GM18502 (cell line): Measurements from ENCODE around the gene SIX2.
"Not testable (repeated sequence)": the region's sequence is repeated elsewhere in the genome, so short reads cannot be mapped to it uniquely, and the experiment has no call there.

Experiments
- ATAC-seq: cut with Tn5 transposase; IDR thresholded peaks from one replicate; pipeline ENCODE4 v1.9.1; 2021; ENCODE audit warnings: mild to moderate bottlenecking; ENCODE audit not compliant: unreplicated experiment, poor library complexity

The SIX2 gene

GRCh38 chr2:45009303-45009927 lies at the start of gene SIX2:
Gene SIX2 (minus strand): TSS chr2:45009452. CDS start chr2:45009110, 342 bp downstream.
- ATAC-seq = no peak

GRCh38 chr2:45055162-45055605 lies 45.9 kb upstream of the SIX2 start:
- no peak for ATAC-seq

GRCh38 chr2:45053966-45054365 lies 44.7 kb upstream of the SIX2 start:
- ATAC-seq = no peak

GRCh38 chr2:45052388-45052928 lies 43.2 kb upstream of the SIX2 start:
- no peak for ATAC-seq

GRCh38 chr2:45049569-45050336 lies 40.5 kb upstream of the SIX2 start:
- ATAC-seq = no peak

GRCh38 chr2:45047301-45047700 lies 38.0 kb upstream of the SIX2 start:
- ATAC-seq = no peak

- ATAC-seq = no peak
Measured at GRCh38 chr2:45046786-45047185, 37.5 kb upstream of the SIX2 start.

- no peak for ATAC-seq
Measured at GRCh38 chr2:45045706-45046105, 36.5 kb upstream of the SIX2 start.

GRCh38 chr2:45044916-45045315 lies 35.7 kb upstream of the SIX2 start:
- no peak for ATAC-seq

GRCh38 chr2:45043174-45043573 lies 33.9 kb upstream of the SIX2 start:
- no peak for ATAC-seq

- ATAC-seq = no peak
Measured at GRCh38 chr2:45042401-45042800, 33.1 kb upstream of the SIX2 start.

GRCh38 chr2:45040786-45041185 lies 31.5 kb upstream of the SIX2 start:
- no peak for ATAC-seq

GRCh38 chr2:45039804-45040203 lies 30.6 kb upstream of the SIX2 start:
- not testable (repeated sequence) for ATAC-seq

- not testable (repeated sequence) for ATAC-seq
Measured at GRCh38 chr2:45038861-45039260, 29.6 kb upstream of the SIX2 start.

GRCh38 chr2:45033302-45033701 lies 24.1 kb upstream of the SIX2 start:
- no peak for ATAC-seq

GRCh38 chr2:45031028-45031427 lies 21.8 kb upstream of the SIX2 start:
- no peak for ATAC-seq

GRCh38 chr2:45030553-45030952 lies 21.3 kb upstream of the SIX2 start:
- ATAC-seq = no peak

- ATAC-seq = no peak
Measured at GRCh38 chr2:45029215-45029614, 20.0 kb upstream of the SIX2 start.

GRCh38 chr2:45028276-45028675 lies 19.0 kb upstream of the SIX2 start:
- no peak for ATAC-seq

GRCh38 chr2:45026924-45027450 lies 17.7 kb upstream of the SIX2 start:
- ATAC-seq = no peak

GRCh38 chr2:45024600-45025291 lies 15.5 kb upstream of the SIX2 start:
- no peak for ATAC-seq
